Measurements from ENCODE around the gene EPC2. TPM values are rescaled to one million over a fixed set of nuclear protein-coding genes. Genes with fewer than 3 reads are reported as not detected.

The EPC2 gene
- total RNA-seq, 1 donor from 2014 or later, result 6.5 TPM

DNA sequence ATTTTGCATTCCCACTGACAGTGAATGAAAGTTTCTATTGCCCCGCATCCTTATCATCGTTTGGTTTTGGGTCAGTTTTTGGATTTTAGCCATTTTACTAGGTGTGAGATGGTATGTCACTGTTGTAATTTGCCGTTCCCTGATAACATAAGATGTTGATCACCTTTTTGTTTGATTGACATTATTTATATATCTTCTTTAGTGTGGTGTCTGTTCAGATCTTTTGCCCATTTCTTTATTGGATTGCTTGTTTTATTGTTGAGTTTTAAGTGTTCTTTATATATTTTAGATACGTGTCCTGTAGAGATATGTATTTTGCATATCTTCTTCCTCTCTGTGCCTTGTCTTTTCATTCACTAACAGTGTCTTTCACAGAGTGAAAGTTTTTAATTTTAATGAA is 55.3 kb downstream of the EPC2 start:
- intact Hi-C loops (cut with DNase I), result no loop called here
- no peaks in the 10 kb centered on the region for H3K27me3 ChIP-seq
- no peak for DNase-seq (ENCODE audit: low spot score in 2 of 2)
- no peak overlapping the region for H3K4me3 ChIP-seq
- H3K27ac ChIP-seq, result no peak overlapping the region
- peaks cover 13 to 40% of the 10 kb centered on the region in 2 donors for H3K9me3 ChIP-seq
- H3K36me3 ChIP-seq, result peaks cover 0 to 15% of the 10 kb centered on the region in 2 donors
- H3K4me1 ChIP-seq, result no peaks in the 10 kb centered on the region
- TF ChIP-seq, protein P1, sequence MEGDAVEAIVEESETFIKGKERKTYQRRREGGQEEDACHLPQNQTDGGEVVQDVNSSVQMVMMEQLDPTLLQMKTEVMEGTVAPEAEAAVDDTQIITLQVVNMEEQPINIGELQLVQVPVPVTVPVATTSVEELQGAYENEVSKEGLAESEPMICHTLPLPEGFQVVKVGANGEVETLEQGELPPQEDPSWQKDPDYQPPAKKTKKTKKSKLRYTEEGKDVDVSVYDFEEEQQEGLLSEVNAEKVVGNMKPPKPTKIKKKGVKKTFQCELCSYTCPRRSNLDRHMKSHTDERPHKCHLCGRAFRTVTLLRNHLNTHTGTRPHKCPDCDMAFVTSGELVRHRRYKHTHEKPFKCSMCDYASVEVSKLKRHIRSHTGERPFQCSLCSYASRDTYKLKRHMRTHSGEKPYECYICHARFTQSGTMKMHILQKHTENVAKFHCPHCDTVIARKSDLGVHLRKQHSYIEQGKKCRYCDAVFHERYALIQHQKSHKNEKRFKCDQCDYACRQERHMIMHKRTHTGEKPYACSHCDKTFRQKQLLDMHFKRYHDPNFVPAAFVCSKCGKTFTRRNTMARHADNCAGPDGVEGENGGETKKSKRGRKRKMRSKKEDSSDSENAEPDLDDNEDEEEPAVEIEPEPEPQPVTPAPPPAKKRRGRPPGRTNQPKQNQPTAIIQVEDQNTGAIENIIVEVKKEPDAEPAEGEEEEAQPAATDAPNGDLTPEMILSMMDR (IDR thresholded peaks at IDR 0.05), result no peak

- H3K27ac ChIP-seq, result no peak overlapping the region
- TF ChIP-seq, protein P1 (IDR thresholded peaks at IDR 0.05), result no peak
- intact Hi-C loops (cut with DNase I), result no loop called here
- no peak for DNase-seq (ENCODE audit: low spot score in 2 of 2)
- no peak overlapping the region for H3K4me3 ChIP-seq
- H3K4me1 ChIP-seq, result no peaks in the 10 kb centered on the region
- peaks cover 13 to 40% of the 10 kb centered on the region in 2 donors for H3K9me3 ChIP-seq
- peaks cover 8 to 23% of the 10 kb centered on the region in 2 donors for H3K36me3 ChIP-seq
- no peaks in the 10 kb centered on the region for H3K27me3 ChIP-seq
These were observed 56.5 kb downstream of the EPC2 start for GRCh38 chr2:148701039-148701438.

GRCh38 chr2:148701877-148702276 is 57.3 kb downstream of the EPC2 start:
- H3K4me1 ChIP-seq, result no peaks in the 10 kb centered on the region
- H3K27ac ChIP-seq, result no peak overlapping the region
- DNase-seq (ENCODE audit: low spot score in 2 of 2), result no peak
- TF ChIP-seq, protein P1 (IDR thresholded peaks at IDR 0.05), result no peak
- H3K4me3 ChIP-seq, result no peak overlapping the region
- intact Hi-C loops (cut with DNase I), result no loop called here
- peaks cover 13 to 40% of the 10 kb centered on the region in 2 donors for H3K9me3 ChIP-seq
- H3K36me3 ChIP-seq, result peaks cover 8 to 23% of the 10 kb centered on the region in 2 donors
- no peaks in the 10 kb centered on the region for H3K27me3 ChIP-seq

- intact Hi-C loops (cut with DNase I), result no loop called here
- TF ChIP-seq, protein P1 (IDR thresholded peaks at IDR 0.05), result no peak
- Histone ChIP-seq H3K27ac (no peak overlapping the region), H3K27me3 (no peaks in the 10 kb centered on the region), H3K36me3 (peaks cover 8 to 23% of the 10 kb centered on the region in 2 donors), H3K4me3 (no peak overlapping the region), H3K9me3 (peaks cover 13 to 40% of the 10 kb centered on the region in 2 donors), H3K4me1 (no peaks in the 10 kb centered on the region)
- no peak for DNase-seq (ENCODE audit: low spot score in 2 of 2)
These were observed 57.9 kb downstream of the EPC2 start for GRCh38 chr2:148702475-148702874.

- Histone ChIP-seq H3K36me3 (peaks cover 8 to 23% of the 10 kb centered on the region in 2 donors), H3K9me3 (peaks cover 13 to 50% of the 10 kb centered on the region in 2 donors), H3K27ac (no peak overlapping the region), H3K4me3 (no peak overlapping the region), H3K4me1 (no peaks in the 10 kb centered on the region), H3K27me3 (no peaks in the 10 kb centered on the region)
- TF ChIP-seq, protein P1 (IDR thresholded peaks at IDR 0.05), result no peak
- no peak for DNase-seq (ENCODE audit: low spot score in 2 of 2)
- intact Hi-C loops (cut with DNase I), result no loop called here
These were observed 59.7 kb downstream of the EPC2 start for GRCh38 chr2:148704247-148704646.

DNA sequence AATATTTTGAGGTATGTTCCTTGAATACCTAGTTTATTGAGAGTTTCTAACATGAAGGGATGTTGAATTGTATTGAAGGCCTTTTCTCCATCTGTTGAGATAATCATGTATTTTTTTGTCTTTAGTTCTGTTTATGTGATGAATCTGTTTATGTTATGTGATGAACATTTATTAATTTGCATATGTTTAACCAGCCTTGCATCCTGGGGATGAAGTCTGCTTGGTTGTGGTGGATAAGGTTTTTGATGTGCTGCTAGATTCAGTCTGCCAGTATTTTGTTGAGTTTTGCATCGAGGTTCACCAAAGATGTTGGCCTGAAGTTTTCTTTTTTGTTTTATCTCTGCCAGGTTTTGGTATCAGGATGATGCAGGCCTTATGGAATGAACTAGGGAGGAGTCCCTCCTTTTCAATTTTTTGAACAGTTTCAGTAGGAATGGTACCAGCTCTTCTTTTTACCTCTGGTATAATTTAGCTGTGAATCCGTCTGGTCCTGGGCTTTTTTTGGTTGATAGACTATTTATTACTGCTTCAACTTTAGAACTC is 71.9 kb downstream of the EPC2 start:
- intact Hi-C loops (cut with DNase I), result no loop called here
- H3K27ac ChIP-seq, result no peak overlapping the region
- H3K27me3 ChIP-seq, result no peaks in the 10 kb centered on the region
- H3K36me3 ChIP-seq, result no peaks in the 10 kb centered on the region
- DNase-seq (ENCODE audit: low spot score in 2 of 2), result no peak
- H3K4me1 ChIP-seq, result peaks cover 0 to 3% of the 10 kb centered on the region in 2 donors
- TF ChIP-seq, protein P1 (IDR thresholded peaks at IDR 0.05), result no peak
- H3K4me3 ChIP-seq, result no peak overlapping the region
- H3K9me3 ChIP-seq, result peaks cover 0 to 18% of the 10 kb centered on the region in 2 donors
